Measurements from ENCODE around the gene TOMM20L. TPM values are rescaled to one million over a fixed set of nuclear protein-coding genes. Genes with fewer than 3 reads are reported as not detected.

Gene TOMM20L
- polyA plus RNA-seq, 1 donor from 2014 or later, result not detected

- no peak overlapping the region for H3K4me3 ChIP-seq (ENCODE audit: low read length)
- no peak overlapping the region for H3K9ac ChIP-seq (ENCODE audit: low read length)
- no peaks in the 10 kb centered on the region for H3K9me2 ChIP-seq (ENCODE audit: insufficient read depth, low read length)
- no peaks in the 10 kb centered on the region for H3F3A ChIP-seq (ENCODE audit: insufficient read depth, low read length, poor library complexity, severe bottlenecking)
- no peaks in the 10 kb centered on the region for H3K36me3 ChIP-seq (ENCODE audit: insufficient read depth, low read length)
- no peaks in the 10 kb centered on the region for H3K9me3 ChIP-seq (ENCODE audit: low read length)
- no peaks in the 10 kb centered on the region for H4K20me1 ChIP-seq (ENCODE audit: insufficient read depth)
- no peak overlapping the region for H3K27ac ChIP-seq (ENCODE audit: low read length)
- no peaks in the 10 kb centered on the region for H3K79me2 ChIP-seq (replicated peaks; ENCODE audit: insufficient read depth, low read length)
- TF ChIP-seq, protein P1, sequence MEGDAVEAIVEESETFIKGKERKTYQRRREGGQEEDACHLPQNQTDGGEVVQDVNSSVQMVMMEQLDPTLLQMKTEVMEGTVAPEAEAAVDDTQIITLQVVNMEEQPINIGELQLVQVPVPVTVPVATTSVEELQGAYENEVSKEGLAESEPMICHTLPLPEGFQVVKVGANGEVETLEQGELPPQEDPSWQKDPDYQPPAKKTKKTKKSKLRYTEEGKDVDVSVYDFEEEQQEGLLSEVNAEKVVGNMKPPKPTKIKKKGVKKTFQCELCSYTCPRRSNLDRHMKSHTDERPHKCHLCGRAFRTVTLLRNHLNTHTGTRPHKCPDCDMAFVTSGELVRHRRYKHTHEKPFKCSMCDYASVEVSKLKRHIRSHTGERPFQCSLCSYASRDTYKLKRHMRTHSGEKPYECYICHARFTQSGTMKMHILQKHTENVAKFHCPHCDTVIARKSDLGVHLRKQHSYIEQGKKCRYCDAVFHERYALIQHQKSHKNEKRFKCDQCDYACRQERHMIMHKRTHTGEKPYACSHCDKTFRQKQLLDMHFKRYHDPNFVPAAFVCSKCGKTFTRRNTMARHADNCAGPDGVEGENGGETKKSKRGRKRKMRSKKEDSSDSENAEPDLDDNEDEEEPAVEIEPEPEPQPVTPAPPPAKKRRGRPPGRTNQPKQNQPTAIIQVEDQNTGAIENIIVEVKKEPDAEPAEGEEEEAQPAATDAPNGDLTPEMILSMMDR (IDR thresholded peaks at IDR 0.05; ENCODE audit: poor library complexity, severe bottlenecking), result no peak
- TF ChIP-seq RAD21 (conservative IDR thresholded peaks at IDR 0.05) (no peak), TAF1 (IDR thresholded peaks at IDR 0.05; ENCODE audit: low read depth) (no peak), SMC3 (conservative IDR thresholded peaks at IDR 0.05; ENCODE audit: poor library complexity) (no peak), POLR2AphosphoS5 (IDR thresholded peaks at IDR 0.05) (no peak), REST (IDR thresholded peaks at IDR 0.05; ENCODE audit: borderline replicate concordance) (no peak)
- no peak overlapping the region for H2AFZ ChIP-seq (ENCODE audit: low read depth, low read length)
- no peak overlapping the region for H3K4me2 ChIP-seq (ENCODE audit: low read length)
- H3K27me3 ChIP-seq (ENCODE audit: insufficient read depth, low read depth, low read length), result no peaks in the 10 kb centered on the region
Measured at GRCh38 chr14:58401587-58401986, 5.9 kb downstream of the TOMM20L start.

DNA sequence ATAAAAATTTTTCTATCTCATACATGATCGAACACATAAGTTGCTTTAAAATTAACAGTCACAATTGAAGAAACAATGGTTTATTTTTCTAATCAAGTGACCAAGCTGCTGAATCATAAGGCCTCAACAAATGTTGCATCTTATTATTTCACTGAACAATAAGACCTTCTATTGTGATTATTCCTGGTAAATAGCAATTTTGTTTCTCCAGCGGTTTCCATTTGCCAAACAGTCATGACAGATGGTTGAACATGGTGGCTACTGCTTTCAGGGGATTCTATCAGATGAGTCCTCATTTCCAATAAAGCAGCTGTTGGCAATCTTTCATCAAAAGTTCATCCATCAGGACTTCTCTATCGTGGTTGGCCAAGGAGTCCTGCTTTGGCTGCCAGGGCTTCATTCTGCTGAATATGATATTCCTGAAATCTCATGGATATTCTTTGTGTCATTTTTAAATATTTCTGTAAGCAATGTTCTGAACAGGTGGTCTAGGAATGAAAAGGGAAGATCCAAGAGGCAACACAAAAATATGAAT is 13.0 kb downstream of the TOMM20L start:
- H3K79me2 ChIP-seq (replicated peaks; ENCODE audit: insufficient read depth, low read length), result peaks cover 4% of the 10 kb centered on the region
- no peak overlapping the region for H3K27ac ChIP-seq (ENCODE audit: low read length)
- H3K36me3 ChIP-seq (ENCODE audit: insufficient read depth, low read length), result no peaks in the 10 kb centered on the region
- H3K9me3 ChIP-seq (ENCODE audit: low read length), result no peaks in the 10 kb centered on the region
- H2AFZ ChIP-seq (ENCODE audit: low read depth, low read length), result no peak overlapping the region
- no peak overlapping the region for H3K9ac ChIP-seq (ENCODE audit: low read length)
- TF ChIP-seq EP300 (conservative IDR thresholded peaks at IDR 0.05; ENCODE audit: poor library complexity, severe bottlenecking), result no peak
- no peak for TF ChIP-seq REST (IDR thresholded peaks at IDR 0.05; ENCODE audit: borderline replicate concordance)
- TF ChIP-seq TAF1 (IDR thresholded peaks at IDR 0.05; ENCODE audit: low read depth), result no peak
- no peak for TF ChIP-seq EZH2 (IDR thresholded peaks at IDR 0.05; ENCODE audit: borderline replicate concordance, insufficient read depth, low read length, poor library complexity, severe bottlenecking)
- TF ChIP-seq, protein P1 (IDR thresholded peaks at IDR 0.05; ENCODE audit: poor library complexity, severe bottlenecking), result no peak
- no peak for TF ChIP-seq RAD21 (conservative IDR thresholded peaks at IDR 0.05)
- TF ChIP-seq POLR2AphosphoS5 (IDR thresholded peaks at IDR 0.05), result no peak
- TF ChIP-seq SMC3 (conservative IDR thresholded peaks at IDR 0.05; ENCODE audit: poor library complexity), result no peak
- H4K20me1 ChIP-seq (ENCODE audit: insufficient read depth), result no peaks in the 10 kb centered on the region
- no peaks in the 10 kb centered on the region for H3K27me3 ChIP-seq (ENCODE audit: insufficient read depth, low read depth, low read length)
- H3F3A ChIP-seq (ENCODE audit: insufficient read depth, low read length, poor library complexity, severe bottlenecking), result no peaks in the 10 kb centered on the region
- H3K4me3 ChIP-seq (ENCODE audit: low read length), result no peak overlapping the region
- no peak overlapping the region for H3K4me2 ChIP-seq (ENCODE audit: low read length)
- no peaks in the 10 kb centered on the region for H3K9me2 ChIP-seq (ENCODE audit: insufficient read depth, low read length)
